GM11168 (cell line): ENCODE results near the gene MINDY3.
"Not testable (repeated sequence)": the region's sequence is repeated elsewhere in the genome, so short reads cannot be mapped to it uniquely, and the experiment has no call there.

ENCODE experiments used
- in situ Hi-C: fragments of 300-500 bp; cut with MboI; formaldehyde crosslinking; loops from one replicate; pipeline ENCODE4 v1.12.0; 2022; ENCODE audit warnings: low sequenced_read_pairs; ENCODE audit not compliant: unreplicated experiment

Gene MINDY3

GRCh38 chr10:15859906-15860691 is at the start of gene MINDY3:
TSS of gene MINDY3 (minus strand) at chr10:15860507. CDS start at chr10:15860299, 208 bp downstream.
- in situ Hi-C loops, result no loop called here

GRCh38 chr10:15901889-15902288 is 41.6 kb upstream of the MINDY3 start:
- in situ Hi-C loops, result no loop called here

GRCh38 chr10:15898046-15898445 is 37.7 kb upstream of the MINDY3 start:
- in situ Hi-C loops, result loop anchor here (25.0 kb wide), 2 partner anchors 639 to 914 kb away; partner anchors contain the start of gene RSU1

GRCh38 chr10:15897287-15897686 is 37.0 kb upstream of the MINDY3 start:
- in situ Hi-C loops, result loop anchor here (25.0 kb wide), 2 partner anchors 640 to 915 kb away; partner anchors contain the start of gene RSU1

- in situ Hi-C loops, result loop anchor here (25.0 kb wide), 2 partner anchors 641 to 916 kb away; partner anchors contain the start of gene RSU1
Observed at GRCh38 chr10:15896654-15897053, 36.3 kb upstream of the MINDY3 start.

- in situ Hi-C loops, result loop anchor here (25.0 kb wide), 2 partner anchors 653 to 928 kb away; partner anchors contain the start of gene RSU1
Observed at GRCh38 chr10:15884447-15884846, 24.1 kb upstream of the MINDY3 start.

- in situ Hi-C loops, result loop anchor here (25.0 kb wide), 2 partner anchors 656 to 931 kb away; partner anchors contain the start of gene RSU1
Observed at GRCh38 chr10:15881542-15881941, 21.2 kb upstream of the MINDY3 start.

- in situ Hi-C loops, result loop anchor here (25.0 kb wide), 2 partner anchors 658 to 933 kb away; partner anchors contain the start of gene RSU1
Observed at GRCh38 chr10:15879663-15880062, 19.4 kb upstream of the MINDY3 start.

GRCh38 chr10:15879058-15879457 is 18.8 kb upstream of the MINDY3 start:
- in situ Hi-C loops, result loop anchor here (25.0 kb wide), 2 partner anchors 658 to 933 kb away; partner anchors contain the start of gene RSU1

GRCh38 chr10:15877836-15878576 is 17.7 kb upstream of the MINDY3 start:
- in situ Hi-C loops, result loop anchor here (25.0 kb wide), 2 partner anchors 659 to 934 kb away; partner anchors contain the start of gene RSU1

- in situ Hi-C loops, result loop anchor here (25.0 kb wide), 2 partner anchors 661 to 936 kb away; partner anchors contain the start of gene RSU1
Observed at GRCh38 chr10:15876274-15876673, 16.0 kb upstream of the MINDY3 start.

GRCh38 chr10:15872645-15873044 is 12.3 kb upstream of the MINDY3 start:
- in situ Hi-C loops, result not testable (repeated sequence)

GRCh38 chr10:15871823-15872222 is 11.5 kb upstream of the MINDY3 start:
- in situ Hi-C loops, result no loop called here

- in situ Hi-C loops, result no loop called here
Observed at GRCh38 chr10:15869935-15870334, 9.6 kb upstream of the MINDY3 start.

GRCh38 chr10:15868006-15868405 is 7.7 kb upstream of the MINDY3 start:
- in situ Hi-C loops, result no loop called here

GRCh38 chr10:15865304-15865703 is 5.0 kb upstream of the MINDY3 start:
- in situ Hi-C loops, result no loop called here

GRCh38 chr10:15864419-15864818 is 4.1 kb upstream of the MINDY3 start:
- in situ Hi-C loops, result no loop called here

GRCh38 chr10:15863733-15864132 is 3.4 kb upstream of the MINDY3 start:
- in situ Hi-C loops, result no loop called here

- in situ Hi-C loops, result no loop called here
Observed at GRCh38 chr10:15863323-15863722, 3.0 kb upstream of the MINDY3 start.

GRCh38 chr10:15860692-15861201 is 440 bp upstream of the MINDY3 start:
- in situ Hi-C loops, result no loop called here
